SK-N-SH treated with all-trans-retinoic acid at 6 μM for 48 hours (cell line): ENCODE measurements around the gene MANBA.

Experiments used
- ATAC-seq: fragments of 200-7000 bp; cut with Tn5 transposase; 3 replicates; pipeline ENCODE4 v1.9.1; 2020; ENCODE audit warnings: mild to moderate bottlenecking, moderate library complexity
- ARNTL ChIP-seq: fragments of 450-650 bp; formaldehyde crosslinking; IDR thresholded peaks from 2 replicates; pipeline ENCODE4 v1.5.0; 2020; ENCODE audit warnings: low read depth, mild to moderate bottlenecking, moderate library complexity, borderline replicate concordance
- BACH2 ChIP-seq: fragments of 250-450 bp; sonication (Bioruptor Pico); IDR thresholded peaks from 2 replicates; pipeline ENCODE4 v1.9.0; 2021; ENCODE audit warnings: mild to moderate bottlenecking, borderline replicate concordance
- CREB5 ChIP-seq: fragments of 250-450 bp; sonication (Bioruptor Pico); IDR thresholded peaks from 2 replicates; pipeline ENCODE4 v1.5.1; 2020; ENCODE audit warnings: low read depth, mild to moderate bottlenecking, moderate library complexity
- CSDC2 ChIP-seq: fragments of 250-450 bp; sonication (Bioruptor Pico); IDR thresholded peaks from 2 replicates; pipeline ENCODE4 v1.5.0; 2020; ENCODE audit warnings: mild to moderate bottlenecking, moderate library complexity
- ESRRG ChIP-seq: fragments of 250-450 bp; sonication (Bioruptor Pico); IDR thresholded peaks from 2 replicates; pipeline ENCODE4 v1.6.1; 2021; ENCODE audit warnings: mild to moderate bottlenecking
- GLIS3 ChIP-seq: fragments of 250-450 bp; sonication (Bioruptor Pico); IDR thresholded peaks from 2 replicates; pipeline ENCODE4 v1.5.0; 2020; ENCODE audit warnings: mild to moderate bottlenecking, moderate library complexity
- PATZ1 ChIP-seq: fragments of 250-450 bp; sonication (Bioruptor Pico); IDR thresholded peaks from 2 replicates; pipeline ENCODE4 v1.8.0; 2020; ENCODE audit warnings: mild to moderate bottlenecking, moderate library complexity, borderline replicate concordance
- POU6F1 ChIP-seq: fragments of 250-450 bp; sonication (Bioruptor Pico); IDR thresholded peaks from 2 replicates; pipeline ENCODE4 v1.8.0; 2021; ENCODE audit warnings: low read depth, mild to moderate bottlenecking, moderate library complexity, borderline replicate concordance
- RARB ChIP-seq: fragments of 250-450 bp; sonication (Bioruptor Pico); IDR thresholded peaks from 2 replicates; pipeline ENCODE4 v1.8.0; 2021; ENCODE audit warnings: mild to moderate bottlenecking, moderate library complexity
- SNAI2 ChIP-seq: fragments of 250-450 bp; sonication (Bioruptor Pico); IDR thresholded peaks from 2 replicates; pipeline ENCODE4 v1.5.0; 2020; ENCODE audit warnings: mild to moderate bottlenecking, moderate library complexity
- TCF4 ChIP-seq: fragments of 250-450 bp; sonication (Bioruptor Pico); IDR thresholded peaks from 2 replicates; pipeline ENCODE4 v1.8.0; 2021; ENCODE audit warnings: mild to moderate bottlenecking, moderate library complexity, borderline replicate concordance
- TOX ChIP-seq: fragments of 250-450 bp; sonication (Bioruptor Pico); IDR thresholded peaks from 2 replicates; pipeline ENCODE4 v1.8.0; 2021; ENCODE audit warnings: mild to moderate bottlenecking, moderate library complexity, borderline replicate concordance
- TSHZ2 ChIP-seq: fragments of 250-450 bp; sonication (Bioruptor Pico); IDR thresholded peaks from 2 replicates; pipeline ENCODE4 v1.5.0; 2020; ENCODE audit warnings: mild to moderate bottlenecking, moderate library complexity
- ZFP3 ChIP-seq: fragments of 250-450 bp; sonication (Bioruptor Pico); IDR thresholded peaks from 2 replicates; pipeline ENCODE4 v1.5.0; 2020; ENCODE audit warnings: mild to moderate bottlenecking, moderate library complexity
- ZFP30 ChIP-seq: fragments of 450-650 bp; formaldehyde crosslinking; IDR thresholded peaks from 2 replicates; pipeline ENCODE4 v1.5.0; 2022; ENCODE audit warnings: mild to moderate bottlenecking, moderate library complexity
- ZNF565 ChIP-seq: fragments of 450-650 bp; formaldehyde crosslinking; conservative IDR thresholded peaks from 2 replicates; pipeline ENCODE4 v1.5.0; 2020; ENCODE audit warnings: low read depth, mild to moderate bottlenecking, moderate library complexity
- ZNF70 ChIP-seq: fragments of 450-650 bp; formaldehyde crosslinking; IDR thresholded peaks from 2 replicates; pipeline ENCODE4 v1.5.0; 2020; ENCODE audit warnings: mild to moderate bottlenecking, moderate library complexity
- ZNF8 ChIP-seq: fragments of 450-650 bp; formaldehyde crosslinking; IDR thresholded peaks from 2 replicates; pipeline ENCODE4 v1.5.0; 2020; ENCODE audit warnings: mild to moderate bottlenecking, moderate library complexity

Gene MANBA

GRCh38 chr4:102637391-102637790 lies 123.4 kb downstream of the MANBA start:
- ATAC-seq = no peak
- no peak for TF ChIP-seq ESRRG (CRISPR knock-in tag)
- TF ChIP-seq POU6F1 (CRISPR knock-in tag) = no peak
- no peak for TF ChIP-seq ZNF565 (CRISPR knock-in tag)
- TF ChIP-seq TOX (CRISPR knock-in tag) = no peak
- TF ChIP-seq ARNTL = no peak
- TF ChIP-seq CSDC2 (CRISPR knock-in tag) = no peak

GRCh38 chr4:102633100-102633499 lies 127.7 kb downstream of the MANBA start:
- TF ChIP-seq SNAI2 (CRISPR knock-in tag) (no peak), CREB5 (no peak), PATZ1 (CRISPR knock-in tag) (no peak), ZNF8 (CRISPR knock-in tag) (no peak), GLIS3 (CRISPR knock-in tag) (no peak), RARB (no peak), ZNF70 (CRISPR knock-in tag) (no peak), TSHZ2 (CRISPR knock-in tag) (no peak), ARNTL (no peak), BACH2 (CRISPR knock-in tag) (no peak)

GRCh38 chr4:102632241-102633065 lies 128.3 kb downstream of the MANBA start:
- no peak for ATAC-seq
- no peak for TF ChIP-seq ZFP3 (CRISPR knock-in tag)
- TF ChIP-seq, all 23 proteins: peak for 0

More at GRCh38 chr4:102633100-102633499, 127.7 kb downstream of the MANBA start:
- ATAC-seq = no peak

GRCh38 chr4:102631616-102632015 lies 129.2 kb downstream of the MANBA start:
- TF ChIP-seq TSHZ2 (CRISPR knock-in tag) (no peak), TCF4 (no peak), ARNTL (no peak), ESRRG (CRISPR knock-in tag) (no peak), ZFP30 (CRISPR knock-in tag) (no peak), ZNF8 (CRISPR knock-in tag) (no peak)
- ATAC-seq = no peak
